OCI-LY7 (cell line): ENCODE measurements around the gene GAS7. TPM values are rescaled to one million over a fixed set of nuclear protein-coding genes. Genes with fewer than 3 reads are reported as not detected.

ENCODE experiments used
- BruUV-seq: library from RNA; stranded (reverse); fragments of 400-500 nt; replicated peaks from 2 replicates; lab custom pipeline; 2021; lab: Mats Ljungman, UMichigan
- CTCF ChIA-PET: fragments of 300-600 bp; sonication (Branson Sonifier 250); formaldehyde crosslinking; loops from one replicate; lab custom pipeline; 2022; ENCODE audit warnings: antibody characterized with exemption; ENCODE audit not compliant: unreplicated experiment; lab: Charles Lee
- POLR2A ChIA-PET: fragments of 300-600 bp; sonication (Branson Sonifier 250); formaldehyde crosslinking; loops from one replicate; lab custom pipeline; 2022; ENCODE audit warnings: antibody characterized with exemption; lab: Charles Lee
- DNase-seq: peaks from one replicate; pipeline ENCODE4 v3.0.0-alpha.2; 2015; ENCODE audit warnings: low spot score
- H2AFZ ChIP-seq: fragments of 200-600 bp; sonication (generic), shearing (Covaris generic); 2 replicates; pipeline ENCODE4 v1.6.1; 2014; ENCODE audit warnings: mild to moderate bottlenecking, antibody characterized with exemption, low read length, moderate library complexity
- H3K27ac ChIP-seq: fragments of 200-600 bp; sonication (generic); 2 replicates; pipeline ENCODE4 v1.5.1; 2014; ENCODE audit warnings: mixed run types, low read depth, mild to moderate bottlenecking, moderate library complexity, low read length, inconsistent platforms; ENCODE audit not compliant: poor library complexity, severe bottlenecking
- H3K36me3 ChIP-seq: fragments of 200-600 bp; sonication (generic); 2 replicates; pipeline ENCODE4 v1.6.1; 2014; ENCODE audit warnings: mild to moderate bottlenecking, antibody characterized with exemption, low read length, moderate library complexity, mixed read lengths; ENCODE audit not compliant: insufficient read depth
- H3K4me1 ChIP-seq: fragments of 200-600 bp; sonication (generic); 2 replicates; pipeline ENCODE4 v1.5.1; 2014; ENCODE audit warnings: mild to moderate bottlenecking, low read length; ENCODE audit not compliant: insufficient read depth, poor library complexity, severe bottlenecking
- H3K4me2 ChIP-seq: fragments of 200-600 bp; sonication (generic); 2 replicates; pipeline ENCODE4 v1.6.1; 2014; ENCODE audit warnings: mild to moderate bottlenecking, low read length
- H3K4me3 ChIP-seq: fragments of 200-600 bp; sonication (generic); 2 replicates; pipeline ENCODE4 v1.5.1; 2014; ENCODE audit warnings: mild to moderate bottlenecking, low read depth, low read length; ENCODE audit not compliant: poor library complexity, severe bottlenecking
- H3K79me2 ChIP-seq: fragments of 200-600 bp; sonication (generic); 2 replicates; pipeline ENCODE4 v1.6.1; 2016; ENCODE audit warnings: low read depth, mild to moderate bottlenecking, low read length, moderate library complexity, mixed read lengths; ENCODE audit not compliant: insufficient read depth
- H3K9me2 ChIP-seq: fragments of 200-600 bp; sonication (generic); 2 replicates; pipeline ENCODE4 v1.6.1; 2016; ENCODE audit warnings: mild to moderate bottlenecking, low read length, mixed read lengths; ENCODE audit not compliant: insufficient read depth
- H3K9me3 ChIP-seq: fragments of 200-600 bp; sonication (generic); 2 replicates; pipeline ENCODE4 v1.6.1; 2014; ENCODE audit warnings: mild to moderate bottlenecking, mixed run types, low read length, mixed read lengths
- H4K20me1 ChIP-seq: fragments of 200-600 bp; sonication (generic); 2 replicates; pipeline ENCODE4 v1.6.1; 2014; ENCODE audit warnings: mild to moderate bottlenecking, antibody characterized with exemption, low read length, moderate library complexity, mixed read lengths; ENCODE audit not compliant: insufficient read depth
- EZH2phosphoT487 ChIP-seq: fragments of 200-600 bp; sonication (generic); IDR thresholded peaks from 2 replicates; pipeline ENCODE4 v1.6.1; 2018; ENCODE audit warnings: low read depth, borderline replicate concordance, mild to moderate bottlenecking, mixed run types, antibody characterized with exemption, low read length, moderate library complexity, mixed read lengths
- intact Hi-C: fragments of 100-400 bp; cut with micrococcal nuclease; formaldehyde crosslinking; loops from one replicate; pipeline ENCODE4 v1.10.0; 2022; ENCODE audit not compliant: unreplicated experiment
- total RNA-seq, 2 experiments: library from RNA; depleted of rRNA in 1 of 2; stranded (reverse); fragments of >200 nt in 1 of 2; shearing (Covaris generic) in 1 of 2; gene quantifications; 2 replicates each; pipeline ENCODE4 v1.2.3, GENCODE V29; 2014 to 2022
- TF ChIP-seq, protein P1 (sequence below): fragments of 200-600 bp; sonication (generic); conservative IDR thresholded peaks from 2 replicates; pipeline ENCODE4 v1.5.1; 2014; ENCODE audit warnings: mild to moderate bottlenecking, antibody characterized with exemption, low read length, moderate library complexity, mixed read lengths

GAS7 gene
- total RNA-seq, 2 experiments from 2014 or later: 1.5 TPM; not detected in 1

DNA sequence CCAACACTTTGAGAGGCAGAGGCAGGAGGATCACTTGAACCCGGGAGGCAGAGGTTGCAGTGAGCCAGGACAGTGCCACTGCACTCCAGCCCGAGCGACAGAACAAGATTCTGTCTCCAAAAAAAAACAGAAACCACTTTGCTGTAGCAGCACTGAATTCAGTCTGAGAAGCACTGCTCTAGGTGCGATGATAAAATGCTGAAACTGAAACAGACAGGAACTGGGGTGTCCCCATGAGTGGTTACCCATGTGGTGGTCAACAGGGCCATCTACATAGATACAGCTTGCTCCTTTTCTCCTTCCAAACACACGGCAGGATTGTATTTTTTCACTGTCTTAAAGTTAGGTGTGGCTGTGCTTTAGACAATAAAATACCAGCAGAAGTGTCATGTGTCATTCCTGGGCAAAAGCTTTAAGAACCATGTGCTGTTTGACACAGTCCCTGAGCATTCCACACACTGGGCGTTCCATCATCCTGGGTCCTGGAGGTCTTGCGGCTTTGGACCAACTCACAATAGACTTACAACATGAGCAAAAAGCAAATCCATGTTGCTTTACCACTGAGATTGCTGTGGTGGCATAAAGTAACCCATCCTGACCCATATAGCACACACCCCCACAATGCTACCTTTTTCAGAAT lies 11.5 kb downstream of the GAS7 start:
- Histone ChIP-seq H3K9me2 (no peaks in the 10 kb centered on the region), H3K4me1 (no peaks in the 10 kb centered on the region), H3K79me2 (no peaks in the 10 kb centered on the region), H3K36me3 (no peaks in the 10 kb centered on the region), H4K20me1 (no peaks in the 10 kb centered on the region), H2AFZ (no peak overlapping the region), H3K4me2 (no peak overlapping the region), H3K4me3 (no peak overlapping the region), H3K27ac (no peak overlapping the region), H3K9me3 (no peaks in the 10 kb centered on the region)
- intact Hi-C loops: no loop called here
- CTCF ChIA-PET: no interaction called here
- DNase-seq: no peak
- BruUV-seq: no TSS peak
- POLR2A ChIA-PET: no interaction called here
- TF ChIP-seq, protein P1, sequence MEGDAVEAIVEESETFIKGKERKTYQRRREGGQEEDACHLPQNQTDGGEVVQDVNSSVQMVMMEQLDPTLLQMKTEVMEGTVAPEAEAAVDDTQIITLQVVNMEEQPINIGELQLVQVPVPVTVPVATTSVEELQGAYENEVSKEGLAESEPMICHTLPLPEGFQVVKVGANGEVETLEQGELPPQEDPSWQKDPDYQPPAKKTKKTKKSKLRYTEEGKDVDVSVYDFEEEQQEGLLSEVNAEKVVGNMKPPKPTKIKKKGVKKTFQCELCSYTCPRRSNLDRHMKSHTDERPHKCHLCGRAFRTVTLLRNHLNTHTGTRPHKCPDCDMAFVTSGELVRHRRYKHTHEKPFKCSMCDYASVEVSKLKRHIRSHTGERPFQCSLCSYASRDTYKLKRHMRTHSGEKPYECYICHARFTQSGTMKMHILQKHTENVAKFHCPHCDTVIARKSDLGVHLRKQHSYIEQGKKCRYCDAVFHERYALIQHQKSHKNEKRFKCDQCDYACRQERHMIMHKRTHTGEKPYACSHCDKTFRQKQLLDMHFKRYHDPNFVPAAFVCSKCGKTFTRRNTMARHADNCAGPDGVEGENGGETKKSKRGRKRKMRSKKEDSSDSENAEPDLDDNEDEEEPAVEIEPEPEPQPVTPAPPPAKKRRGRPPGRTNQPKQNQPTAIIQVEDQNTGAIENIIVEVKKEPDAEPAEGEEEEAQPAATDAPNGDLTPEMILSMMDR: no peak
- no peak for TF ChIP-seq EZH2phosphoT487

DNA sequence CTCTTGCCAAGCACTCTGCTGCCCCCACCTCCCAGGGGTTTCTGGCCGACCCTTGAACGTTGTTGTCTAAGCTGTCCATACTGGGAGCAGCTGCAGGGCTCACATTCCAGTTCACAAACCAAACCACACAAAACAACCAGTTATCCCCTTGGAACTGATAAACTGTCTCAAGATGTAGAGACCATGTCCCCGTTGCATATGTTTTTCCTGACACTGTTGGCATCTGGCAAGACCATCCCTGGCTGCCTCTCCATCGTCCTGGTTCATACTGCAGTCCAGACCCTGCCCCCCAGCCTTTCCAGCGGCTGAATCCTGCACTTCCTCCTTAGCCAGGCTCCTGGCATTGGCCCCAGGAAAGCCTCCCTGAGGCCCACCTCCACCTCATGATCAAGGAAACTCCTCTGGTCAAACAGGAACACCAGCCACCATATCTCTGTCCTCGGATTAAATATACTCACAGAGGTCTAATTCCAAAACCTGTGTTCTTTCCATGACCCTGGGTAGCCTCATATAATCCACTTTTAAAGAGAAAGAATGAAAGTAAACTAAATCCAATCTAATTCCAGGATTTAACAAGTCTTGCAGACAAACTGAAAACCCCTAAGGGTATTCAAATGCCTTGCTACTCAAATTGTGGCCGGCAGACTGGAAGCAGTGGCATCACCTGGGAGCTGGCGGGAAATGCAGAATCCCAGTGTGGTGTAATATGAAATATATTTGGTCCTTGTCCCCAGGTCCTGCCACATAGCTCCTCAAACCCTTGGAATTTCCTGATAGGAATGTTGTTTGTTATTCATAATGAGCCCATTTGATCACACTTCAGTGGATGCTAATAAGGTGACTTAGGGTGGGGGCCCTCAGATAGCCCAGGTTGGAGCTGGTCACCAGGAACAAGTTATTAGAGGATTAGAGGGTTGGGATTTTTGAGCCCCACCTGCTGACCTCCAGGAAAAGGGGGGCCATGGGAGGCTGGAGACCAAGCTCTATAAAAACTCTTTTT lies 14.2 kb downstream of the GAS7 start:
- Histone ChIP-seq H4K20me1 (no peaks in the 10 kb centered on the region), H3K27ac (no peak overlapping the region), H3K4me1 (no peaks in the 10 kb centered on the region), H3K36me3 (no peaks in the 10 kb centered on the region), H2AFZ (no peak overlapping the region), H3K79me2 (no peaks in the 10 kb centered on the region), H3K4me2 (no peak overlapping the region), H3K9me3 (no peaks in the 10 kb centered on the region), H3K4me3 (no peak overlapping the region), H3K9me2 (no peaks in the 10 kb centered on the region)
- POLR2A ChIA-PET: no interaction called here
- no TSS peak for BruUV-seq
- CTCF ChIA-PET: no interaction called here
- DNase-seq: no peak
- intact Hi-C loops: no loop called here
- TF ChIP-seq EZH2phosphoT487: no peak
- TF ChIP-seq, protein P1: no peak

DNA sequence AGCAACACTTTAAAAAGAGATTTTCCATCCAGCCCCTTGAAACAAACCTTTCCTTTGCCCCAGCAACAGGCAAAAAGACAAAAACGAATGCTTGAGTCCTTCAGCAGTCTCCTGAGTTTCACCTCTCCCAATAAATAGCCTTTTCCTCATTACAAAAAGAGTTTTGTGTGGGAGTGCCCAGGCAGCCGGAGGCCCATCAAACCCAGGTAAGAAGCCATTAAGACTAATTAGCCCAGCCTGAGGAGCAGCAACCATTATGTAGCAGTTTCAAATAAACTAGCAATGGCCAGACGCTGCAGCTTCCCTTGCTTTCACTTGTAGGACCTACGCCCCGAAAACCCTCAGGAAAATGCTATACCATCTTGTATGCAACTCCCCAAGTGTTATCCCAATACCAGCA lies 15.6 kb downstream of the GAS7 start:
- DNase-seq: no peak
- Histone ChIP-seq H3K36me3 (no peaks in the 10 kb centered on the region), H3K4me3 (no peak overlapping the region), H2AFZ (no peak overlapping the region), H3K4me2 (no peak overlapping the region), H3K79me2 (no peaks in the 10 kb centered on the region), H3K9me3 (no peaks in the 10 kb centered on the region), H3K4me1 (no peaks in the 10 kb centered on the region), H4K20me1 (no peaks in the 10 kb centered on the region), H3K27ac (no peak overlapping the region), H3K9me2 (no peaks in the 10 kb centered on the region)
- intact Hi-C loops: no loop called here
- CTCF ChIA-PET: no interaction called here
- no TSS peak for BruUV-seq
- TF ChIP-seq, protein P1: no peak
- no peak for TF ChIP-seq EZH2phosphoT487
- POLR2A ChIA-PET: no interaction called here
